ENCODE data around the gene FPGS. TPM values are rescaled to one million over a fixed set of nuclear protein-coding genes. Genes with fewer than 3 reads are reported as not detected.
"Not testable (repeated sequence)": the region's sequence is repeated elsewhere in the genome, so short reads cannot be mapped to it uniquely, and the experiment has no call there.

The FPGS gene
- total RNA-seq, result 71.4 and 104 TPM in 2 replicates

GRCh38 chr9:127802576-127803443 is at the start of gene FPGS:
Gene FPGS (plus strand): TSS chr9:127802882. CDS start chr9:127802925, 43 bp downstream.
- peak; percentile 52 for DNase-seq (ENCODE audit: low read depth, low spot score)

DNA sequence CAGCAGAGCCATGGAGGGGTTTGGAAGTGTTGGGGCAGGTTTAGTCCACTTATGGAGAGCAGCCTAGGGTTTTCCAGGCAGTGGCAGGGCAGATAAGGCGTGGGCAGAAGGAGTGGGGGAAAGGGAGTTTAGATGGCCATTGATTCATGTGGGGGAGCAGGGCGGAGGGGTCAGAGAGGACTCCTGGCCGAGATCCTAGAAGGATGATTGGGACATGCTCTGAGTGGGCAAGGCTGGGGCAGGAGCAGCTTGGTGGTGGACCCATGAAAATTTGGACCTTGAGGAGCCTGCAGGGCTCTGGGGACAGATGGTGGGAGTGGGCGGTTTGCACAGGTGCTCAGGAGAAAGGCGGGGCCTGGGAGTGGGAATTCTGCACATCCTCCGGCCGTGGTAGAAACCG is 49.5 kb upstream of the FPGS start:
- no peak for DNase-seq (ENCODE audit: low read depth, low spot score)

DNA sequence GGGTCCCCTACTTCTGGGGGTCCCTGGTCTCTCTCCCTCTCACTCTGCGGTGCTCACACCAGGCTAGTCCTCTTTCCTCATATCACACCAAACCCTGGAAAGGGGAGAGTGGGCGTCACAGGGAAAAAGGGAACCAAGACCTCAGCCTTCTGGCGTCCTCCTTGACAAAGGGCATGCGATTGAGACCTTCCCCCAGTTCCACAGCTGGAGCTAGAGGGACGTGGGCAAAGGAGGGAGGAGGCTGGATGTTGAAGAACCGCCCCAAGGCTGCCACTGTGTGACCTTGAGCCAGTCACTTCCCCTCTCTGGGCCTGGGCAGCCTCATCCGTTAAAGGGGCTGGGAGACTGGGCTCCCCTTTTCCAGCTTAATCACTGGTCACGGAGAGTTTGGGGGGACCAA is 49.1 kb upstream of the FPGS start:
- DNase-seq (ENCODE audit: low read depth, low spot score), result no peak

GRCh38 chr9:127754099-127755060 is 48.3 kb upstream of the FPGS start:
- DNase-seq (ENCODE audit: low read depth, low spot score), result no peak

DNA sequence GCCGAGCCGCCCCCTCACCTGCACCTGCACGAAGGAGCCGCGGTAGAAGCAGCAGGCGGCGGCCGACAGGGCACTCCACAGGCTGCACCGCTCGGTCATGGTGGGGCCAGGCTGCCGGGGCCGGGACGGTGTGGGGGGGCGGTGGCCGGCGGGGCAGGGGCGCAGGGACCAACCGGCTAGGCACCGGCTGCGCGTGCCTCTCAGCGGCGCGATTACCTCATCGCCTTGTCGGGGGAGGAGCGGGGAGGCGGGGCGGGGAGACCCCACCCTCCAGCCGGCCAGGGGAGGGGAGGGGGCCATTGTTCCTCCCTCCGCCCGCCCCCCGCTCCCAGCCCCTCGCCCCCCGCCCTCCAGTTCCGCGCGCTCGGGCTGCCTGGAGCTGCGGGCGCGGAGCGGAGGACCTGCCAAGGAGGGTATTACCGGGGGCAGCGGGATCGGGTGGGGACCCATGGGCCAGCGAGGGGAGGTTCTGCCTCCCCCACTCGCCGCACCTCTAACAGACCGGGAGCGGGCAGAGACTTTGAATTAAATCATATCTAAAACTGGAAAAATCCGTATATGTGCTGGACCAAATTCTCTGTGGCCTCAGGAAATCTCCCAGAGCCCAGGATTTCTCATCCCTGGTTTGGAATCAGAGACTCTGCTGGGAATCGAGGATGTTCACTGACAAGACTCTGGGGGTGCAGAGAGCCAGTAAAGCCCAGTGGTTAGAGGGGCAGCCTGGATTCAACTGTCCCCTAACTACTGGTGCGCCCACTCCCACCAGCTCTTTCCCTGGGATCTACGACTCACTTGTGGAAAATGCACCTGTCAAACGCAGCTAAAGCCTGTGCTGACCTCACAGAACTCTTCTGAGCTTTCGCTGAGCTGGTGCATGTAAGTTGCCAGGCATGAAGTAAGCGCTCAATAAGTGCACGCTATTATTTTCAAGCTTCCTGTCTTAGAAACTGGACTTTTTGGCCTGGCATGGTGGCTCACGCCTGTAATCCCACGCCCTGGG is 47.3 kb upstream of the FPGS start:
- DNase-seq (ENCODE audit: low read depth, low spot score), result no peak

GRCh38 chr9:127756233-127756632 is 46.4 kb upstream of the FPGS start:
- no peak for DNase-seq (ENCODE audit: low read depth, low spot score)

GRCh38 chr9:127756776-127757175 is 45.9 kb upstream of the FPGS start:
- not testable (repeated sequence) for DNase-seq (ENCODE audit: low read depth, low spot score)

DNA sequence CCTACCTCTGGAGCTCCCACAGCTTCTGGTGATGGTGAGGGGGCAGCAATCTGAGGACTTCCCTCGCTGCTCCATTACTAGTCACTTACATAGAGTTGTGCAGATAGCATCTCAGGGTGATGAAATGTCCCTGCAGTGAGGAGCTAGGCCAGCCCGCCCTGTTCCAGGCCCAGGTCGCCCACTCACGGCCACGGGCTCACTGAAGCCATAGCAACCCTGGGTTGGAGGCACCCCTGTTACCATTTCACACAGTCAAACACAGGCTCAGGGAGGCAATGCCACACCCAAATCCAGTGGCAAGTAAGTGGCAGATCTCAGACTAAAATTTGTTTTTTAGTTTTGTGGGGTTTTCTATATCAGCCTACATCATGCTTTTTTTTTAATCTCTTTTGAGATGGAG is 43.8 kb upstream of the FPGS start:
- DNase-seq (ENCODE audit: low read depth, low spot score), result no peak

- no peak for DNase-seq (ENCODE audit: low read depth, low spot score)
These were observed 41.6 kb upstream of the FPGS start for GRCh38 chr9:127761061-127761460.

GRCh38 chr9:127761491-127761956 is 41.2 kb upstream of the FPGS start:
- no peak for DNase-seq (ENCODE audit: low read depth, low spot score)

DNA sequence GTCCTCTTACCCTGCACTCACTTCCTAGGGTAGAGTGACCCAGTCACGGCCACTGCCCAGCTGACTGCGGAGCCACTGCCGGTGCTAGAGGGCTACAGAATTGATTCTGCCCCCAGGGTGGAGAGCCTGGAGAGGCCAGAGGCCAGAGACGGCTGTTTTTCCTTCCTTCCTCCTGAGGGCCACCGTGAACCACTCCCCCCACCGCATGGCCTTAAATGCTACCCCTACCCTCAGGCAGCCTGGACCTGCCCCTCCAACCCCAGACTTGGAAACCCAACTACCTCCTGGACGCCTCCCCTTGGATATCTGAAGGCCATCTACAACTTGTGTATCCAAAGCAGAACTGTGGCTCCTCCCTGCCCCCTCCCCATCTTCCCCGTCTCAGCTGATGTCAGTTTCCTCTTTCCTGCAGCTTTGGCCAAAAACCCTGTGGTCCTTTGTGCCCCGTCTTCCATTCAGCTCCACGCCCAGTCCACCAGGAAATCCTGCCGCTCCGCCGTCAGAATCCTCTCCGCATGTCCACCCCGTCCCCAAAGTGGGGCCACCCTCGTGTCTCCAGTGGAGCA is 40.5 kb upstream of the FPGS start:
- peak; percentile 52 for DNase-seq (ENCODE audit: low read depth, low spot score)

GRCh38 chr9:127763918-127764384 is 38.7 kb upstream of the FPGS start:
- DNase-seq (ENCODE audit: low read depth, low spot score), result peak; percentile 70

DNA sequence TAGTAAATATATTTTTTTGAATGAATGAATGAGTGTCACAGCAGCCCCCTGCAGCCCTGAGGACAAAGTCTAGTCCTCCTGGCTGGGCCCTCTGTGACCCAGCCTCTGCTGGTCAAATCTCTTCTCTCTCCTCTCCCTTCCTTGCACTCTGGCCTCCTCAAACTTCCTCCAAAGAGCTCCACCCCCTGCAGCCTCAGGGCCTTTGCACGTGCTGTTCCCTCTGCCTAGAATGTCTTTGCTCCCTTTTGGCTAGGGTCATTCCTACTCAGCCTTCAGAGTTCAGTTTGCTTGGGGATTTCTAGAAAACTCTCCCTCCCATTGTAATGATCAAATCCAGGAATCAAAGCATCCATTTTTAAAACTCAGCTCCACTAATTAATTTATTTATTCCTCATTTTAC is 37.3 kb upstream of the FPGS start:
- DNase-seq (ENCODE audit: low read depth, low spot score), result no peak

DNA sequence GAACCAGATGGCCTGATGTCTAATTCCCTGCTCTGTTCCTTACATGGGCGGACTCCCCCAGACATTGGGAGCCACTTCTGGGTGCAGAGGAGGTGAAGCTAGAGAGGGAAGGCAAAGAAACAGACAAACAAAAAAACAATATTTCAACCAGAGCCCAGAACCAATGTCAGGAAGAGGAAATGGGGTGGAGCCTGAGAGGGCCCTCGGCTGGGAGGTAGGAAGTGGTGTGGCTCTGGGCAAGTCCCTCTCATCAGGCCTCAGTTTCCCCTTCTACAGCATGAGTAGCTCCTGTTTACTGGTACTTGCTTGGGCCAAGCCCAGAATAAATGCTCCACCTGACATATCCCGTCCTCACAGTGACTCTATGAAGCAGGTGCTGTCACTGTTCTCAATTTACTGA is 35.3 kb upstream of the FPGS start:
- DNase-seq (ENCODE audit: low read depth, low spot score), result no peak

DNA sequence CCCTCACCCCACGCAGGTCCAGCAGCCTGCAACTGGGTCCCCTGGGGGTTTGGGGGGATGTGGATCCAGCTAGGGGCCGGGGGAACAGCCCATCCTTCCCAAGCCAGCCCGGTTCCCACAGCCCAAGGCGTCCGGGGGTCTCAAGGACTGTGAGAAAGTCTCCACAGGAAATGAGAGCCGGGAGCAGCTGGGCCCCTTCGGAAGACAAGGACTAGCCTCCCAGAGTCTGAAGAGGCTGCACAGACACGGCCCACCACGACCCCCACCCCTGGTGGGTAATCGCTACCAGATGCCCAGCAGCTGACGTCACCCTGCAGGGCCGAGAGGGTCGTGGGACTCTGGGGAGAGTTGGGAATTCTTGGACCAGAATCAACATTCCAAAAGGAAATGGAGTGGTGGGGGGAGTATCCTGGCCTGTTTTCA is 34.8 kb upstream of the FPGS start:
- peak; percentile 67 for DNase-seq (ENCODE audit: low read depth, low spot score)

DNA sequence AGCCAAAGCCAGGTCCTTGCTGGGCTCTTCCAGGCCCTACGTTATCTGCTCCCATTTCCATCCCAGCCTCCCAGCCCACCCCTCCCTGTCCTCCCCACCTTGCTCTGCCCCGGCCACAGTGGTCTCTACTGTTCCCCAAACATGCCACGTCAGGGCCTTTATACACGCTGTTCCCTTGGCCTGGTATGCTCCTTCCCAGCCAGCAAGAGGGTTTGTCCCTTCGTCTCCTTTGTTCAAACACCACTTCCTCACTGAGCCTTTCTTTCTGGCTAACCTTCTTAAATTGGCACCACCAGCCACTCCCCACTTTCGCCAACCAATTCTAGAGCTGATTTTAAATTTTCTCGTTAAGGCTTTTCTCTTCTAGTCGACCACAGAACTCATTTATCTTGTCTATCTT is 34.0 kb upstream of the FPGS start:
- no peak for DNase-seq (ENCODE audit: low read depth, low spot score)

- no peak for DNase-seq (ENCODE audit: low read depth, low spot score)
These were observed 33.6 kb upstream of the FPGS start for GRCh38 chr9:127769101-127769500.

DNA sequence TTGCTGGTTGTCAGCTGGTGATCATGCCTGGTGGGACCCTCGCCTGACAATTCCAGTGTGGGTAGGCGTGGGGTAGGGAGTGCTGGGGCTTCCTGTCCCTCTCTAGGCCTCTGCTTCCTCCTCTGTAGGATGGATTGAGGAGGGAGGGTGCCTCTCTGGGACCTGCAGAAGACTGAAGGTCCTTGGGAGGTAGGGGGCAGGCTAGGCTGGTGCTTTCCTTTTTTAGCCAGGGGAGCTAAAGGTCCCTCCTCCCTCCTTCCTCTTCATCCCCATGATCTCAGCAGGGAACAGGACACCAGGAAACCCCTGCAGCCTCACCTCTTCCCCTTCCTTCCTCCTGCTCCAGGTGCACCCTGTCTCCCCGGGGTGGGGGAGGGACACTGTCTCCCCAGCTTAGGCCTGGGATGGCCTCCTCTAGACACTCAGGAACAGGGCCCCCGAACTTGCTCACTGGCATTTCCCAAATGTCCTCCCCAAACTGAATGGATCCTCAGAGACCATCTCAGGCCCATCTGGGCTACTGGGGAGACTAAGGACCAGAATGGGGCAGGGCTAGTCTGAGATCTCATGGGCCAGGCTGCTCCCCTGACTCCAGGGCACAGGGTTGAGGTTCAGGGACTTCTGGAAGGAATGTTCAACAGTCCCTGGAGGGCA is 32.6 kb upstream of the FPGS start:
- peak; percentile 67 for DNase-seq (ENCODE audit: low read depth, low spot score)

GRCh38 chr9:127770583-127770904 is 32.1 kb upstream of the FPGS start:
- DNase-seq (ENCODE audit: low read depth, low spot score), result no peak
